Femur (tissue), 1 donor: ENCODE results near the gene PLA2G10.
A peak's percentile ranks its signal among the peaks of the same experiment; 100 is the strongest.
"Not testable (repeated sequence)": the region's sequence is repeated elsewhere in the genome, so short reads cannot be mapped to it uniquely, and the experiment has no call there.

ENCODE experiments used
- DNase-seq: peaks from one replicate; pipeline ENCODE4 v3.0.0-alpha.2; 2017

Gene PLA2G10

GRCh38 chr16:14658063-14658462 is 36.0 kb downstream of the PLA2G10 start:
- DNase-seq, result no peak

DNA sequence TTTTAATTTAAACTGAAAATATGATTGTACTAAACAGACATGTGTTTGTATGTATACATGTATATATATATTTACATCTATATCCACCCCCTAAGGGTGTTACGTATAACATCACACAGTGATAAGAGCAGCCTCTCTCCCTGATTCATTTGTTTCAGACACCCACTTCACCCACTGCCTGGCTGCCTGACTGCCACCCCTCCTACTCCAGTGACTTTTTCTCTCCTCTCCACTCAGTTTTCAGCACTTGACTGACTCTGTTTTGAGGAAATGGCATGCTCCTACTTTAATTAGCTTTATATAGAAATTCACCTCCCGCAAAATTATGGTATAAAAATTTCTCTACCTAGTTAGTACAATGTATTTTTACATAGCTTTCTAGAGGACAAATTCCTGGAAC is 41.4 kb downstream of the PLA2G10 start:
- DNase-seq, result no peak

GRCh38 chr16:14650629-14651028 is 43.5 kb downstream of the PLA2G10 start:
- DNase-seq, result no peak

GRCh38 chr16:14649816-14650215 is 44.3 kb downstream of the PLA2G10 start:
- no peak for DNase-seq

- DNase-seq, result no peak
Measured at GRCh38 chr16:14641926-14642325, 52.2 kb downstream of the PLA2G10 start.

DNA sequence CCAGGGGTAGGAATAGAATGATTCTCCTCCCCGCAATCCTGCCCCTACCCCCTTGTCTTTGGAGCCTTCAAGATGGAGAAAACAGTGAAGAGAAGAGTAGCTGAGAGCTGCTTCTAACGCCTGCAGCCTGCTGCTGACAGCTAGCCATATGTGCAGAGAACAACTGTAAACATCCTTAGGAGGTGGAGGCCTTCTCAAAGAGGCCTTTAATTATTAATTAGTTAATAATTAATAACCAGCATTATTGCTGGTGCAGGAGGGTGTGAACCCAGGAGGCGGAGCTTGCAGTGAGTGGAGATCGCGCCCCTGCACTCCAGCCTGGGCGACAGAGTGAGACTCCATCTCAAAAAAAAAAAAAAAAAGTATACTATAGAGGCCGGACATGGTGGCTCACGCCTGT is 52.9 kb downstream of the PLA2G10 start:
- no peak for DNase-seq

DNA sequence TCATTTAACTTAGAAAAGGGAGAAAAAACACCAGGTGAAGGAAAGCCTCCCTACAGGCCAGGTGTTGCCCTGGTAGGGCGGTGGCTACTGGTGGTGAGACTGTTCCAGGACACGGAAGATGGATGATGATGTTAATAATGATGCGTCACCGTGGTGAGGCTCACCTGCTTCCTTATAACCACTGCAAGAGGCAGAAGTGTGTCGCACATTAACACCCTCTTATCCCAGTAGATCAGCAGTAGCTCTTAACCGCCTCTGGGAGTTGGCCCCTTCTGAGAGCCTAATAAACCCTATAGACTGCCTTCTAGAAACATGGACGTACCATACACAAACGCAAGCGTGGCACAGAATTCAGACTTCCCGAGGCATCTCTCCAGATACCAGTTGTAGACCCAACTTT is 53.6 kb downstream of the PLA2G10 start:
- DNase-seq, result no peak

DNA sequence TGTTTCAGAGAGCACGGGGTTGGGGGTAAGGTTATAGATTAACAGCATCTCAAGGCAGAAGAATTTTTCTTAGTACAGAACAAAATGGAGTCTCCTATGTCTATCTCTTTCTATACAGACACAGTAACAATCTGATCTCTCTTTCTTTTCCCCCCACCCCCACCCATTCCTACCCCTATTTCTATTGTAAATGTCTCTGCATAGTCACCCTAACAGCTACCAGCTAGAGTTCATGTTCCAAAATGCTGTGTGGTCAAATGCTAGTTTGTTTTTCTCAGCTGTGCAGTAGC is 57.2 kb downstream of the PLA2G10 start:
- not testable (repeated sequence) for DNase-seq

- DNase-seq, result not testable (repeated sequence)
Measured at GRCh38 chr16:14636179-14636950, 57.7 kb downstream of the PLA2G10 start.

DNA sequence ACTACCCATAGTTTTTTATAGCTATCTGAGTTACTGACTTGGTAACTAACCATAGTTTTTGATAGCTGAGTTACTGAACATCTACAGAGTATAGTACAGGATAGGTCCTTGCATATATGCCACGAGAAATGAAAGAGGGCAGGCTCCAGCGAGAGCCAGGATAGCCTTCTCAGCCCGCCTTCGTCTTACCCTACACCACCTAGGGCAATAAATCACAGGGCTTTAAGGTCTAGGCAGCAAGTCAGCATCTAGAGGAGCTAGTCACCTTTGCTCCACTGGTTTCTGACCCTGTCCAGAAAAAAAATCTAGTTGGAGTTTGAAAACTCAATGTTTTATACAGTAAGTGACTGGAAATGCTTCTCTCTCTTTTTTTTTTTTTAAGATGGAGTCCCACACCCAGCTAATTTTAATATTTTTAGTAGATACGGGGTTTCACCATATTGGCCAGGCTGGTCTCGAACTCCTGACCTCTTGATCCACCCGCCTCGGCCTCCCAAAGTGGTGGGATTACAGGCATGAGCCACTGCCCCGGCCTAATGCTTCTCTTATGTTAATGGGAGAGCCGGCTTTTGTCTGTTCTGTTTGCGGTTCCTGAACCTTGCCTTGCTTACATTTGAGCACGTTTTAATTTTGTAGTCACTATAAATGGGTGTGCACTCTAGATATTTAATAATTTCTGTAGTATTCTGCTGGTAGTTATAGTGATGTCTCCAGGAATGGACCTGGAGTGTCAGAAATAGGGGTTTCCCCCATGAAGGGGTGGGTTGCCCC is 58.5 kb downstream of the PLA2G10 start:
- DNase-seq, result no peak

DNA sequence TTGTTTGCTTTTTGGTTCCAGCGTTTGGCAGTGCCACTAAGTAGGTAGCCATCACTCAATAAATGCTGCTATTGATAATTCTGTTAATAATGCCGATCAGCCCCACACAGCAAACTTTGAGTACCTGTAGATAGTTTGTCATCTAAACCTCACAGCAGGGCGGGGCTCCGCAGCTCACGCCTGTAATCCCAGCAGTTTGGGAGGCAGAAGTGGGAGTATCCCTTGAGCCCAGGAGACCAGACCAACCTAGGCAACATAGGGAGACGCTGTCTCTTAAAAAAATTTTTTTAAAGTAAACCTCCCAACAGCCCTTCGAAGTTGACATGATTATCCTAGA is 59.8 kb downstream of the PLA2G10 start:
- DNase-seq, result no peak

- peak; percentile 99 for DNase-seq
Measured at GRCh38 chr16:14632693-14633569, 61.2 kb downstream of the PLA2G10 start, which contains the start of gene BFAR. TSS of gene BFAR (plus strand) at chr16:14632951. CDS start at chr16:14644347, 11,396 bp downstream.

DNA sequence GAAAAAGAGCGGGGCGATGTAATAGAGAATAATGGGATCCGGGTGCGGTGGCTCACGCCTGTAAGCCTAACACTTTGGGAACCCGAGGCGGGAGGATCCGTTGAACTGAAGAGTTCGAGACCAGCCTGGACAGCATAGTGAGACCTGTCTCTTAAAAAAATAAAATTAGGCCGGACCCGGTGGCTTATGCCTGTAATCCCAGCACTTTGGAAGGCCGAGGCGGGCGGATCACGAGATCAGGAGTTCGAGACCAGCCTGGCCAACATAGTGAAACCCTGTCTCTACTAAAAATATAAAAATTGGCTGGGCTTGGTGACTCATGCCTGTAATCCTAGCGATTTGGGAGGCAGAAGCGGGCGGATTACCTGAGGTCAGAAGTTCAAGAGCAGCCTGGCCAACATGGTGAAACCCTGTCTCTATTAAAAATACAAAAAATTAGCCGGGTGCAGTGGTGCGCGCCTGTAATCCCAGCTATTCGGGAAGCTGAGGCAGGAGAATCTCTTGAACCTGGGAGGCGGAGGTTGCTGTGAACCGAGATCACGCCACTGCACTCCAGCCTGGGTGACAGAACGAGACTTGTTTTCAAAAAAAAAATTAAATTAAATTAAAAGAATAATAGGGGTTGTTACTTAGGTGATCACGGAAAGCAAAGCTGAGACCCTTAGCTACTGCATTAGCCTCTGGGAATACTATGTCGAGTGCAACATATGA is 63.3 kb downstream of the PLA2G10 start:
- DNase-seq, result not testable (repeated sequence)

DNA sequence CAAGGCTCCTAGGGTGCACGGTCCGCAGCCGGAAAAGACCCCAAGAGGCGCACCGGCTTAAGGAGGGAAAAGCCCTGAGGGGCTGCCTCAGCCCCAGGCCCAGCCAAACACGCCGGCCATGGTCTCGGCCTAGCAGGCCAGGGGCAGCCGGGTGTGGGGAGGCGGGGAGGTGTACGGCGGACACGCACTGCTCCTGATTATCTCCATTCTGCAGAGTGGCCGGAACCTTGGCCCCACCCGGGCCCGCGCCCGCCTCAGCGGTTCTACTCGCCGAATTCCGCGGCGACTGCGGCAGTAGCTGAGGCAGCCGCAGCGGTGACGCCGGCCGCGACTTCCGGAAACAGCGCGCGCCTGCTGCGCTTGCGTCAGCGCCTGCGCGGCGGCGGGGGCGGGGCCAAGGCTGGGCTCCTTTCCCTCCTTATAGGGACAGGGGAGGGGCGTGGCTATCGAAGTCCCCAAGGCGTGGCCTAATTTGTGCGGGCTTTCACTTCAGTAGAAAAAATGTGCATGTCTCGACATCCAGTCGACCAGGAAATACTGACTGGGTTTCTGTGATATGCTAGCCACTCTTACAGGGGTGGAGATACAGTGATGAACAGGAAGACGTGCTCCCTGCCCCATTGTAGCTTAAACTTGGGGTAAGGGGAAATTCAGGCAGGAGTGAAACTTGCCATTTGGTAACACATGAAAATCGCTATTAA is 64.0 kb downstream of the PLA2G10 start, which contains the start of gene PARN:
TSS of gene PARN (minus strand) at position 342 of the 701 bp plus-strand sequence. CDS start at position 207, 135 bp downstream.
- peak; percentile 97 for DNase-seq

DNA sequence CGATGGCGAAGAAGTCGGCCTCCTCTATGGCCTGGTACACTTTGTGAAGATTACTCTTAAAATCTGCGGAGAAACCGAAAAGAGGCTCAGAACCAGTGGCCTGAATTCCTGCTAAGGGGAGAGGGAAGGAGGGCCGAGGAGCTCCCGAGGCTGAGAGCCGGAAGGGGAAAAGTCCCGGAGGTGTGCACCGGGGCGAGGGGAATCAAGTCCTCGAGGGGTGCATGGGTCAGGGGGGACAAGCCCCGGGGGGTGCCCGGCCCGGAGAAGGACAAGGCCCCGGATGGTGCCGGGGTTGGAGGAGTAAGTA is 64.5 kb downstream of the PLA2G10 start:
- no peak for DNase-seq

DNA sequence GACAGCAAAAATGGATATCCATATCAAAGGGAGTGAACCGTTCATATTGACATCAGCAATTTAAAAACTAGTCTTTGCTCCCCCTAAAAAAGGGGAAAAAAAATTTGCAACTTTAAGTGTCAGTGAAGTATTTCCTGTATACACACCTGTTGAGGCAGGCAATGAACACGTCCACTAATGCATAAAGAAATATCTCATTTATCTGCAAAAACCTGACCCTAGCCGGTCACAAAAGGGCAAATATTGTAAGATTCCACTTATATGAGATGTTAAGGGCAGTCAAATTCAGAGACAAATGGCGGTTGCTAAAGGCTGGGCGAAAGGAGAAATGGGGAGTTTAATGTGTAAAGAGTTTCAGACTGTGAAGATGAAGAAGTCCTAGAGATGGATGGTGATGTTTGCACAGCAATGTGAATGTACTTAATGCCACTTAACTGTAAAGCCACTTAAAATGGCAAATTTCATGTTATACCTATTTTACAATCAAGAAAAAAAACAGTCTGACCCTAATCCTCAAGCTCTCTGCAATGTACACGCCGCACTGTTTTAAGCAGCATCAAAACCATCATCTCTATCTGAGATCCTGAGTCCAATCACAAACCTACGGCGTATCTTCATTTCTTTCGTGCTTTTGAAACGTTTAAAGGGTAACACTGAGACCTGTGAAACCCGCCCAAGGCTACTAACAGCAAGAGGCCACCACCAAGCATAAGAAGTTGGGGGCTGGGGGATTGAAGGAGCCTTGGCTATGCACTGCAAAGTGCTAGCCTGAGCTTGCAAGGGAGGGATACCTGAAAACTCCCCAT is 65.1 kb downstream of the PLA2G10 start:
- DNase-seq, result no peak

- DNase-seq, result no peak
Measured at GRCh38 chr16:14627078-14627477, 67.0 kb downstream of the PLA2G10 start.
